EL (cell line): ENCODE results near the gene CDC14A.

Source experiments
- DNase-seq: peaks from one replicate; pipeline ENCODE4 v3.0.0-alpha.2; 2016

CDC14A gene

GRCh38 chr1:100455478-100456072 is 103.3 kb downstream of the CDC14A start:
- no peak for DNase-seq

- no peak for DNase-seq
Observed at GRCh38 chr1:100456880-100457279, 104.6 kb downstream of the CDC14A start.

- no peak for DNase-seq
Observed at GRCh38 chr1:100457683-100458082, 105.4 kb downstream of the CDC14A start.

- DNase-seq: no peak
Observed at GRCh38 chr1:100458661-100459357, 106.5 kb downstream of the CDC14A start.

GRCh38 chr1:100459358-100460114 is 107.2 kb downstream of the CDC14A start:
- peak; percentile 80 for DNase-seq

- no peak for DNase-seq
Observed at GRCh38 chr1:100461222-100461621, 108.9 kb downstream of the CDC14A start.

- DNase-seq: no peak
Observed at GRCh38 chr1:100462326-100463025, 110.2 kb downstream of the CDC14A start.

- peak; percentile 68 for DNase-seq
Observed at GRCh38 chr1:100463791-100464424, 111.6 kb downstream of the CDC14A start.

- DNase-seq: no peak
Observed at GRCh38 chr1:100469578-100469977, 117.3 kb downstream of the CDC14A start.

- DNase-seq: no peak
Observed at GRCh38 chr1:100474834-100475233, 122.5 kb downstream of the CDC14A start.

- DNase-seq: no peak
Observed at GRCh38 chr1:100476735-100477290, 124.5 kb downstream of the CDC14A start.

GRCh38 chr1:100478816-100479215 is 126.5 kb downstream of the CDC14A start:
- no peak for DNase-seq

GRCh38 chr1:100479620-100480338 is 127.5 kb downstream of the CDC14A start:
- DNase-seq: no peak

GRCh38 chr1:100481303-100481702 is 129.0 kb downstream of the CDC14A start:
- DNase-seq: no peak

GRCh38 chr1:100482167-100482566 is 129.9 kb downstream of the CDC14A start:
- DNase-seq: no peak

GRCh38 chr1:100482748-100483147 is 130.4 kb downstream of the CDC14A start:
- no peak for DNase-seq

GRCh38 chr1:100483230-100483629 is 130.9 kb downstream of the CDC14A start:
- no peak for DNase-seq

GRCh38 chr1:100485855-100486258 is 133.6 kb downstream of the CDC14A start:
- no peak for DNase-seq

GRCh38 chr1:100494393-100495084 is 142.2 kb downstream of the CDC14A start:
- no peak for DNase-seq

GRCh38 chr1:100496896-100497295 is 144.6 kb downstream of the CDC14A start:
- DNase-seq: no peak

GRCh38 chr1:100497796-100498195 is 145.5 kb downstream of the CDC14A start:
- DNase-seq: no peak
